Hepatocyte (in vitro differentiated cells): Measurements from ENCODE around the gene UBQLN3. TPM values are rescaled to one million over a fixed set of nuclear protein-coding genes. Genes with fewer than 3 reads are reported as not detected.

Experiments used
- DNase-seq: peaks from one replicate; pipeline ENCODE4 v3.0.0-alpha.2; 2016; ENCODE audit warnings: low spot score
- H2AFZ ChIP-seq: fragments of 200-600 bp; sonication (generic); 2 replicates; pipeline ENCODE4 v1.6.0; 2016; ENCODE audit warnings: antibody characterized with exemption, mild to moderate bottlenecking
- H3K27ac ChIP-seq: fragments of 200-600 bp; sonication (generic); 2 replicates; pipeline ENCODE4 v1.5.1; 2016; ENCODE audit warnings: mild to moderate bottlenecking
- H3K27me3 ChIP-seq: fragments of 200-600 bp; sonication (generic); 2 replicates; pipeline ENCODE4 v1.6.1; 2016
- H3K36me3 ChIP-seq: fragments of 200-600 bp; sonication (generic); replicated peaks from 2 replicates; pipeline ENCODE4 v1.5.1; 2016; ENCODE audit warnings: low read depth; ENCODE audit not compliant: insufficient read depth
- H3K4me1 ChIP-seq: fragments of 200-600 bp; sonication (generic); 2 replicates; pipeline ENCODE4 v1.5.1; 2016; ENCODE audit warnings: mild to moderate bottlenecking, moderate library complexity; ENCODE audit not compliant: insufficient read depth
- H3K4me2 ChIP-seq: fragments of 200-600 bp; sonication (generic); 2 replicates; pipeline ENCODE4 v1.6.0; 2016
- H3K4me3 ChIP-seq: fragments of 200-600 bp; sonication (generic); 2 replicates; pipeline ENCODE4 v1.5.1; 2016; ENCODE audit warnings: mild to moderate bottlenecking
- H3K79me2 ChIP-seq: fragments of 200-600 bp; sonication (generic); 2 replicates; pipeline ENCODE4 v1.6.0; 2017; ENCODE audit warnings: mild to moderate bottlenecking
- H3K9me2 ChIP-seq: fragments of 200-600 bp; sonication (generic); replicated peaks from 2 replicates; pipeline ENCODE4 v1.6.0; 2017; ENCODE audit warnings: mild to moderate bottlenecking; ENCODE audit not compliant: insufficient read depth
- H3K9me3 ChIP-seq: fragments of 200-600 bp; sonication (generic); 2 replicates; pipeline ENCODE4 v1.5.1; 2016; ENCODE audit warnings: low read depth, mild to moderate bottlenecking
- H4K20me1 ChIP-seq: fragments of 200-600 bp; sonication (generic); 2 replicates; pipeline ENCODE4 v1.6.0; 2016; ENCODE audit warnings: mild to moderate bottlenecking; ENCODE audit not compliant: insufficient read depth, poor library complexity, severe bottlenecking
- EZH2 ChIP-seq: fragments of 200-600 bp; sonication (generic); IDR thresholded peaks from 2 replicates; pipeline ENCODE4 v1.6.1; 2016; ENCODE audit warnings: antibody characterized with exemption, mild to moderate bottlenecking, borderline replicate concordance
- EZH2phosphoT487 ChIP-seq: fragments of 200-600 bp; sonication (generic); IDR thresholded peaks from one replicate; pipeline ENCODE4 v1.6.1; 2018; ENCODE audit warnings: antibody characterized with exemption, mild to moderate bottlenecking, low read depth, moderate library complexity; ENCODE audit not compliant: unreplicated experiment, severe bottlenecking
- WGBS: methylation state at CpG from one replicate; pipeline ENCODE4 v1.1.6; 2016; ENCODE audit warnings: low lambda C conversion rate; ENCODE audit errors: missing lambda C conversion rate; 5-methylcytosine and 5-hydroxymethylcytosine counted together
- polyA plus RNA-seq: library from polyadenylated mRNA; unstranded; fragments of >200 nt; fragmentation: Nextera tagmentation; extraction: Ambion mirVana; gene quantifications from 2 replicates; pipeline ENCODE4 v1.2.1, GENCODE V29; 2016
- total RNA-seq: library from RNA; depleted of rRNA; stranded (reverse); fragments of >200 nt; gene quantifications from 2 replicates; pipeline ENCODE4 v1.2.3, GENCODE V29; 2014
- TF ChIP-seq, protein P1 (sequence below): fragments of 200-600 bp; sonication (generic); IDR thresholded peaks from 2 replicates; pipeline ENCODE4 v1.5.1; 2016; ENCODE audit warnings: antibody characterized with exemption, mild to moderate bottlenecking; ENCODE audit not compliant: poor library complexity

The UBQLN3 gene
- total and polyA plus RNA-seq, 2 experiments from 2014 or later = 0.50 TPM; not detected in 1

DNA sequence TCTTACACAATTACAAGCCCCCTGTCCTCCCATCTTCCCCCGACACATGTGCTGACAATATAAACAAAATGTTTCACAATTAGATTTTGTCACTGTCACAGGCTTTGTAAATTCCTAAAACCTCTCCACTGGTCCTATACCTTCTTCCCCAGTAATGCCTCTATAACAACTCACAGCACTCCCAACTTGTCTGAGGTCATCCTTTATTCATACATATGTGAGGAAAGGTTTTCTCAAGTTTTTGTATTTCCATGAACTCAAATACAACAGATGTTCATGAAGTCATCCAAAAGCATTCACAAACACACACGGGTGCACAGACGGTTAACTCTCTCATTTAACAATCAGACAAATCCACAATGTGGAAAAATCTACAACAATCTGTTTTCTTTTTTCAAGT is 36.7 kb upstream of the UBQLN3 start:
- Histone ChIP-seq H3K27ac (no peak overlapping the region), H3K9me3 (no peaks in the 10 kb centered on the region), H2AFZ (no peak overlapping the region), H3K4me2 (no peak overlapping the region), H4K20me1 (no peaks in the 10 kb centered on the region), H3K4me1 (no peaks in the 10 kb centered on the region), H3K9me2 (no peaks in the 10 kb centered on the region), H3K36me3 (no peaks in the 10 kb centered on the region), H3K4me3 (no peak overlapping the region), H3K79me2 (no peaks in the 10 kb centered on the region), H3K27me3 (no peaks in the 10 kb centered on the region)
- WGBS = 87% methylated on average over 3 of the region's 3 CpGs
- DNase-seq = no peak
- TF ChIP-seq, protein P1, sequence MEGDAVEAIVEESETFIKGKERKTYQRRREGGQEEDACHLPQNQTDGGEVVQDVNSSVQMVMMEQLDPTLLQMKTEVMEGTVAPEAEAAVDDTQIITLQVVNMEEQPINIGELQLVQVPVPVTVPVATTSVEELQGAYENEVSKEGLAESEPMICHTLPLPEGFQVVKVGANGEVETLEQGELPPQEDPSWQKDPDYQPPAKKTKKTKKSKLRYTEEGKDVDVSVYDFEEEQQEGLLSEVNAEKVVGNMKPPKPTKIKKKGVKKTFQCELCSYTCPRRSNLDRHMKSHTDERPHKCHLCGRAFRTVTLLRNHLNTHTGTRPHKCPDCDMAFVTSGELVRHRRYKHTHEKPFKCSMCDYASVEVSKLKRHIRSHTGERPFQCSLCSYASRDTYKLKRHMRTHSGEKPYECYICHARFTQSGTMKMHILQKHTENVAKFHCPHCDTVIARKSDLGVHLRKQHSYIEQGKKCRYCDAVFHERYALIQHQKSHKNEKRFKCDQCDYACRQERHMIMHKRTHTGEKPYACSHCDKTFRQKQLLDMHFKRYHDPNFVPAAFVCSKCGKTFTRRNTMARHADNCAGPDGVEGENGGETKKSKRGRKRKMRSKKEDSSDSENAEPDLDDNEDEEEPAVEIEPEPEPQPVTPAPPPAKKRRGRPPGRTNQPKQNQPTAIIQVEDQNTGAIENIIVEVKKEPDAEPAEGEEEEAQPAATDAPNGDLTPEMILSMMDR = no peak
- TF ChIP-seq EZH2 (no peak), EZH2phosphoT487 (no peak)

DNA sequence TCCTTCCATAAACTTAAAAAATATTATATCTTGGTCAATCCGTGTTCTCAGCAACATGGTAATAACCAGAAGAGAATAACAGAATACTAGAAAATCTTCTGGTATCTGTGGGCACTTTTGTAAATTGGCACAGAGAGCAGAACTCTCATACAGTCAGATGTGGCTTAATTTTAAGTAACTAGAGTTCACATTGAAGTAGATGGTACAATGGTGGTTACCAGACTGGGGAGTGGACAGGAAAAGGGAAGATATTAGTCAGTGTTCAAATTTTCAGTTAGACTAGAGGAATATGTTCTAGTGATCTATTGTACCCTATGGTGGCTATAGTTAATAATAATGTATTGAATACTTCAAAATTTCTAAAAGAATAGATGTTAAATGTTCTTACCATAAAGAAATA is 31.7 kb upstream of the UBQLN3 start:
- Histone ChIP-seq H3K9me2 (no peaks in the 10 kb centered on the region), H3K4me1 (no peaks in the 10 kb centered on the region), H3K4me3 (no peak overlapping the region), H4K20me1 (no peaks in the 10 kb centered on the region), H2AFZ (no peak overlapping the region), H3K4me2 (no peak overlapping the region), H3K27me3 (no peaks in the 10 kb centered on the region), H3K79me2 (no peaks in the 10 kb centered on the region), H3K36me3 (no peaks in the 10 kb centered on the region), H3K27ac (no peak overlapping the region), H3K9me3 (no peaks in the 10 kb centered on the region)
- WGBS = 27% methylated on average over 1 of the region's 1 CpG
- TF ChIP-seq EZH2phosphoT487 = no peak
- TF ChIP-seq, protein P1 = no peak
- no peak for TF ChIP-seq EZH2
- DNase-seq = no peak

DNA sequence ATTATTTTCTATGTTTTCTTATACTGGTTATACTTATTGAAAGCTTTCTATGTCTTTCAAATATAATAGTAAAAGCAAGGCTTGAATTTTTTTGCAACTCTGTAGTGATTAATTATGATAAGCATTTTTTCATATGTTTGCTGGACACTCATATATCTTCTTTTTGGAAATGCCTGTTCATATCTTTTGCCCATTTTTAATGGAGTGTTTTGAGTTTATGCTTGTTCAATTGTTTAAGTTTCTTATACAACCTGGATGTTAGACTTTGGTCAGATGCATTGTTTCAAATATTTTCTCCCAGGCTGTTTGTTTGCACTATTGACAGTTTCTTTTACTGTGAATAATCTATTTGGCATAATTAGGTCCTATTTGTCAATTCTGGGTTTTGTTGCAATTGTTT is 26.7 kb upstream of the UBQLN3 start:
- no peak for TF ChIP-seq EZH2
- no peak for TF ChIP-seq EZH2phosphoT487
- TF ChIP-seq, protein P1 = no peak
- H3K9me2 ChIP-seq = no peaks in the 10 kb centered on the region

DNA sequence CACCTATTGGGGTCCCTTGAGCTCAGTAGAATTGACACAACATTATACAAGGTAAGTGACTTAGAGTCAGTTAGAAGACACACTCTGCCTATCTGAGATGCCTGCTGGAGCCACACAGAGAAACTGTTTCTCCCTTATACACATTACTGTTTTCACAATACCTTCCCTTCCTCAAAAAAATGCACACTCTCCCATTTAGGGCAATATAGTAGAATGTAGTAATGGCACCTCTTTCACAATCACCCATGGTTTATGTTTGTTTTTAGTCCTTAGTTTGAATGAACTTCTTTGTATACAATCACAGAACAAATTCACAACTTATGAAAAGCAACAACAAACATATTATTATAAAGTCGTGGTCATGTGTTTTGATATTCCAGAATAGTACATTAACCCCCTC is 24.3 kb upstream of the UBQLN3 start:
- WGBS = 83% methylated on average over 1 of the region's 1 CpG
- Histone ChIP-seq H4K20me1 (no peaks in the 10 kb centered on the region), H3K79me2 (no peaks in the 10 kb centered on the region), H3K36me3 (no peaks in the 10 kb centered on the region), H3K27ac (no peak overlapping the region), H3K4me1 (no peaks in the 10 kb centered on the region), H3K9me3 (no peaks in the 10 kb centered on the region), H3K27me3 (no peaks in the 10 kb centered on the region), H3K4me2 (no peak overlapping the region), H2AFZ (no peak overlapping the region), H3K9me2 (no peaks in the 10 kb centered on the region), H3K4me3 (no peak overlapping the region)
- no peak for TF ChIP-seq EZH2
- TF ChIP-seq EZH2phosphoT487 = no peak
- TF ChIP-seq, protein P1 = no peak
- DNase-seq = no peak

More for the DNA sequence above, 26.7 kb upstream of the UBQLN3 start:
- Histone ChIP-seq H3K4me3 (no peak overlapping the region), H3K27ac (no peak overlapping the region), H3K27me3 (no peaks in the 10 kb centered on the region), H2AFZ (no peak overlapping the region), H3K9me3 (no peaks in the 10 kb centered on the region), H3K36me3 (no peaks in the 10 kb centered on the region), H3K4me1 (no peaks in the 10 kb centered on the region), H3K79me2 (no peaks in the 10 kb centered on the region), H3K4me2 (no peak overlapping the region), H4K20me1 (no peaks in the 10 kb centered on the region)
- no peak for DNase-seq
